SJCRH30 (cell line): ENCODE measurements around the gene ATG2A. TPM values are rescaled to one million over a fixed set of nuclear protein-coding genes. Genes with fewer than 3 reads are reported as not detected.
A peak's percentile ranks its signal among the peaks of the same experiment; 100 is the strongest.

Source experiments
- DNase-seq, 2 experiments: peaks; one replicate each; pipeline ENCODE4 v3.0.0-alpha.2; 2015 to 2020
- H3K27ac ChIP-seq: fragments of 250-450 bp; sonication (Bioruptor Pico); 2 replicates; pipeline ENCODE4 v1.5.1; 2020; ENCODE audit warnings: mild to moderate bottlenecking, moderate library complexity
- H3K27me3 ChIP-seq: fragments of 250-450 bp; sonication (Bioruptor Pico); 2 replicates; pipeline ENCODE4 v1.5.1; 2020; ENCODE audit warnings: mild to moderate bottlenecking, moderate library complexity
- H3K36me3 ChIP-seq: fragments of 250-450 bp; sonication (Bioruptor Pico); 2 replicates; pipeline ENCODE4 v1.5.1; 2020; ENCODE audit warnings: mild to moderate bottlenecking, moderate library complexity
- H3K4me1 ChIP-seq: fragments of 250-450 bp; sonication (Bioruptor Pico); 2 replicates; pipeline ENCODE4 v1.5.1; 2020; ENCODE audit warnings: mild to moderate bottlenecking, moderate library complexity
- H3K4me3 ChIP-seq: fragments of 250-450 bp; sonication (Bioruptor Pico); 2 replicates; pipeline ENCODE4 v1.5.1; 2020; ENCODE audit warnings: mild to moderate bottlenecking, moderate library complexity
- H3K9me3 ChIP-seq: fragments of 250-450 bp; sonication (Bioruptor Pico); replicated peaks from 2 replicates; pipeline ENCODE4 v1.5.1; 2020; ENCODE audit warnings: mild to moderate bottlenecking, moderate library complexity
- total RNA-seq: library from RNA; depleted of rRNA; stranded (reverse); fragments of >200 nt; shearing (Covaris generic); gene quantifications from 2 replicates; pipeline ENCODE4 v1.2.3, GENCODE V29; 2014

Gene ATG2A
- total RNA-seq, 1 experiment from 2014 or later = 7.4 TPM

DNA sequence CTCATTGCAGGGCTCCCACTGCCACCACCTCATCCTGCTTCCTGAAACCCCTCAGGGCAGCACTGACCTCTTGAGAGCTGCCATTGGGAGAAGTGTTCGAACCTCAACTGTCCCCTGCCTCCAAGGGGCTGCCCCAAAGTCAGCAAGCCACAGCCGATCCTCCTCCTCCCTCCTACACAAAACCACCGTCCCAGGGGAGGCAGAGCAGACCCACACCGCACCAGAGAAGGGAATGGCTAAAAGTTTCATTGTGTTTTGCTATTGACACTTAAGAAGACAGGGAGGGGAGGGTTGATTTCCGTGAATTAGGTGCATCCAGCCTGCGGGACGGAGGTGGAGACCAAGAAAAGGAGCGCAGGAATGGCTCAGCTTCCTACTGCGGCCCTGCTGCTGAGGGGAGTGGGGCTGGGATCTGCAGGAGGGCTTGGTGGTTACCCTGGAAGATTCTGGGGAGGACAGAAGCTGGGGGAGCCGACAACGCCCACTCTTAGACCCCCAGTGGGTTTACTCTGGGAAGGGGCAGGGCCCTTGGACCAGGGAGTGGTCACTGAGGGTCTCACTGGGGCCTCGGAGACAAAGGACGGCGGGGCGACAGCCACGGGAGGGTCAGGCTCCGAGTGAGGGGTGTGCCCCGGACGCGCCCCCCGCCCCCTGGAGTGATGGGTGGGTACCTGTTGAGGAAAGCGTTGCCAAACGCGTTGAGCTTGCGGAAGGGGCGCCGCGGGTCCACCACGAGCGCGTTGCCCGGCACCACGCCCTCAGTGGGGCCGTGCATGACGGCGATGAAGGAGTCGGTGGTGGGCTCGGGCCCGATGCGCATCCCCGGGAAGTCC, 39.4 kb downstream of the ATG2A start:
- Histone ChIP-seq H3K4me1 (peaks cover 42% of the 10 kb centered on the region), H3K27ac (peak overlapping the region; percentile 31), H3K4me3 (peak overlapping the region; percentile 89), H3K9me3 (no peaks in the 10 kb centered on the region), H3K27me3 (no peaks in the 10 kb centered on the region), H3K36me3 (peaks cover 7% of the 10 kb centered on the region; the same call in 1 of the 2 replicates)
- DNase-seq = no peak

DNA sequence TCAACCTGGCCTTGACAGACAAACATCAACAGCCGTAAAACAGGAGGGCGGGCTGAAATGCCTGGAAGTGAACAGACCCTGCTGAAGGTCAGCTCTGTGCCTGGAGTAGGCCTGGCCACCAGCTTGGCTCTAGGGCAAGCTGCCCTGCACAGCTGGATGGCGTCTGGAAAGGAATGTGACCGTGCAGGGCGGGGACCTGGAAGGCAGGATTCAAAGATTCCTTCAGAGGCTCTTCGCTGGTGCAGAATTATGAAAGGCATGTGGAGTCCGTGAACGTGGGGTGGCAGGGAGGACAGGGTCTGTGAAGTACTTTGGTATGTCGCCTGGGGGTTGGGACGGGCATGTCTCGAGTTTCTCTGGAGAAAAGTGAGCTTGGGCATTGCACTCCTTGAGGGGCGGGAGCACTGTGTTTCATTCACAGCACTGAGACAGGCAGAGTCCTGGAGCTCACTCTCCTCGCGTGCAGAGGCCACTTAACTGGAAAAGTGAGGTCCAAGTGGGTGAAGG, 40.1 kb downstream of the ATG2A start:
- H3K9me3 ChIP-seq = no peaks in the 10 kb centered on the region
- H3K36me3 ChIP-seq = peaks cover 8% of the 10 kb centered on the region; the same call in 1 of the 2 replicates
- H3K4me1 ChIP-seq = peaks cover 46% of the 10 kb centered on the region
- no peak for DNase-seq
- H3K27me3 ChIP-seq = no peaks in the 10 kb centered on the region
- H3K4me3 ChIP-seq = peak overlapping the region; percentile 89
- H3K27ac ChIP-seq = peak overlapping the region; percentile 31; the same call in 1 of the 2 replicates

DNA sequence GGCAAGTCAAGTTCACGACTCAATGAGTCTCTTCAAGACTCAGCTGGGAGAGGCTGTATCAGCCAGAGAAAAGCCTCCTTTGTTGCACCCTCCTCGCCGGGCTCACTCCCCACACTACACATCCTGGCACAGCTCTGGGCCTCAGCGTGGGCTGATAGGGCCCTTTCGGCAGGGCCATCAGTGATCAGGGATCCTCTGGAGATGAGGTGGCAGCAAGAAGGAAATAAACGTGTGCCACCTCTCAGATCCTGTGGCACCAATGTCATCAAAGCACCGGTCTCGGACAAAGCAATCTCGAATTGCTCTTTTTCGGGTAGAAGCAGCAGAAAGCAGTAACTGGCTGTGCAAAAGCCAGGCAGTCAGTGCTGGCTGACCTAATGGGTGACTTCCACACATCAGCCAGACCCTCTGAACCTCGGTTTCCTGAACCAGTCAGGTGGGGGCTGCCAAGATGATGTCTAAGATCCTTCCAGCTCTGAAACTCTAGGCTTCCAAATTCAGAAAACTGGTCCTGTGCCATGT, 40.7 kb downstream of the ATG2A start:
- no peaks in the 10 kb centered on the region for H3K27me3 ChIP-seq
- peak overlapping the region; percentile 89 for H3K4me3 ChIP-seq
- no peak for DNase-seq
- H3K4me1 ChIP-seq = peaks cover 52% of the 10 kb centered on the region
- H3K27ac ChIP-seq = no peak overlapping the region; the same call in 1 of the 2 replicates
- peaks cover 12% of the 10 kb centered on the region; the same call in 1 of the 2 replicates for H3K36me3 ChIP-seq
- no peaks in the 10 kb centered on the region for H3K9me3 ChIP-seq

DNA sequence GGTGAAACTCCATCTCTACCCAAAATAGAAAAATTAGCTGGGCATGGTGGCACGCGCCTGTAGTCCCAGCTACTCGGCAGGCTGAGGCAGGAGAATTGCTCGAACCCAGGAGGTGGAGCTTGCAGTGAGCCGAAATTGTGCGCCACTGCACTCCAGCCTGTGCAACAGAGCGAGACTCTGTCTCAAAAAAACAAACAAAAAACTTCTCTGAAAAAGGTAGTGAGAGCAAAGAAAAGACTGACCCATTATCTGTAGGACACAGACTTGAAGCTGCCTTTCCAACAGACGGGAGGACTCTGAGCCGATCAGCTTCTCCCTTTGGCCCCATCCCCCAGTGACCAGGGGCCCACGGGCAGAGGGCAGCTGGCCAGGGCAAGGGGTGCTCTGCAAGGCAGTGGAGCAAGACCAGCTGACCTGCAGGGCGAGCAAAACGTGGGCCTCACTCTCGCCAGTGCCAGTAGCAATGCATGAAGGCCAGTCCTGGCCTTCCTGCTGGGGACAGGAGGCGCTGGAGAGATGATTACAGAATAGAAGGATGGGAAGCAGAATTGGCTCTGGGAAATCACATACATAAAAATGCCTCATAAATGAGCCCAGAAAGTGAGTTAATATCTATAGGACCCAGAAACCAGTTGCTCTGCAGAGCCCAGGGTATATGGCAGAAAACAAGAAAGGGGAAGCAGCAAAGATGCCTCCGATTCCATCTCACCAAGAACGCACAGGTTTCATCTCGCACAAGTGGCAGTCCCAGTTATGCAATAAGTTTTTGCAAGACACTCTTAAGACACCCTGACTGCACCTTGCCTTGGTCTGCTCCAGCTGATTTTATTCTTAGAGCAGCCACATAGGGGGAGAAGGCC, 41.4 kb downstream of the ATG2A start:
- H3K9me3 ChIP-seq = no peaks in the 10 kb centered on the region
- H3K36me3 ChIP-seq = peaks cover 12% of the 10 kb centered on the region; the same call in 1 of the 2 replicates
- no peak for DNase-seq
- peak overlapping the region; percentile 19 for H3K4me3 ChIP-seq
- no peaks in the 10 kb centered on the region for H3K27me3 ChIP-seq
- peak overlapping the region; percentile 97 for H3K27ac ChIP-seq
- H3K4me1 ChIP-seq = peaks cover 59% of the 10 kb centered on the region

DNA sequence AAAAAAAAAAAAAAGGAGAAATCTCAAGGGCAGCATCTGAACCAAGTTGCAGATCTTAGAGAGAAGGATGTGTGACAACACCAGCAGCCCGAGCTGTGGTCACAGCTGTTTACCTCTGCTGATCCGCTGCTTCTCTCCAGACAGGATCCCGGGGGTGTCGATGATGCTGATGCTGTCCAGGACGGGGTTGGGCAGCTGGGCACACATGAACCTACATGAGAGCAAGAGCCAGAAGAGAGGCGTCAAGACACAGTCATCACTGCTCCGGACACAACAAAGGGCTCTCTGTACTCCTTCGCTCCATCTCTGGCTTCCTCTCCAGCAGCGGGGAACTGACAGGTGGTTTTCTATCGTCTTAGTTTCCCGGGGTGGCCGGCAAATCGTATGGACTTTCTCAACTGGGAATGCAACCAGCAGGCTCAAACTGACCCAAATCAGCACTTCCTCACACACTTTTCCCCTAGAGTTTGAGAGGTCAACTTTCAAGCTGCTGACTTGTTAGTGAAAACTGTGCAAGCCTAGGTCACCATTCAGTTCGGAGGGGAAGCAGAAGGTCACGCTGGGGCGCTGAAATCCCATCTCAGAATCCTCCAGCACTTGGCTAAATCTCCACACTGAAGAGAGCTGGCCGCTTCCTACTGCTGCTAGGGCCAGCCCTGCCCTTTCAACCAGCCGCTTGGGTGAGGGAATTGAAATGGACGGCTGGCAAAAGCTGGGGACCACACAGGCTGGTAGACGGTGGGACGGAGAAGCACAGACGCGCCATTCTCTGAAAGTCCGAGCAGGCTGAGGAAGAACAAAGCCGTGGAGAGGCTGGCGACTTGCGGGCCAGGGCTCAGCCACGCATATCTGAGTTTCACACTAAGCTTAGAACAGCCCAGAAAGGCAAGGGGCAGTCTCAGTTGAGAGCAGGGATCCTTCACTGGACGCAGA, 42.4 kb downstream of the ATG2A start:
- H3K4me1 ChIP-seq = peaks cover 68% of the 10 kb centered on the region

DNA sequence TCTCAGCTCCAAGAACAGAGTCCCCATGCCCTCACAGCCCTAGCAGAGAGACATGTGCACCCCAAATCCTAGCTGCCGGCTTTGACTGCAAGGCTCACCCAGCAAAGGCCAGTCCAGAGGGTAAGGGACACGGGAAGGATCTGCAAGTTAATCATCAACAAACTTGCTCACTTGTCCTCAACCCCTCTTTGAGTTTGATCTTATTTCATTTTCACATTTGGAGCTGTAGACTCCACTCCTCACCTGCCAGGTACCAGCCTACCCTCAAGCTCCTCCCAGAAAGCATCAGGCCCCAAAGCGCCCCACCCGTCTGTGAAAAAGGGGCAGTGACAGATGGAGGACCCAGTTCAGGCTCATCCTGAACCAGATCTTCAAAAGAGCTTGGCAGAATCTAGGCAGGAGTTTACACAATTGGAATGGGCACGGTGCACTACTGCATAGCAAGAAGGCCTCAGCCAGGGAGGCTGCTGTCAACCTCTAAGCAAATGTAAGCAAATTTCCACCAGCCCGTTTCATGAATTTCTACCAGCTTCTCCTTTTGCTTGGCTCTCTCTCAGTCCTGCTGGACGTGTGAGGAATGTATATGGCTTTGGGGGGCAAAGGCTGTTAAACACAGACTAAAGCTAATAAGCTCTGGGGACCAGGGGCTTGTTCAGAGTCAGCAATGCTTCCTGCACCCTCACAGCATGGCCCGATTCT, 44.1 kb downstream of the ATG2A start:
- no peak for DNase-seq
- peaks cover 80% of the 10 kb centered on the region for H3K4me1 ChIP-seq
- H3K27me3 ChIP-seq = no peaks in the 10 kb centered on the region
- no peak overlapping the region for H3K4me3 ChIP-seq
- H3K27ac ChIP-seq = no peak overlapping the region; the same call in 1 of the 2 replicates
- peaks cover 12% of the 10 kb centered on the region; the same call in 1 of the 2 replicates for H3K36me3 ChIP-seq
- H3K9me3 ChIP-seq = no peaks in the 10 kb centered on the region

More for the DNA sequence above, 42.4 kb downstream of the ATG2A start:
- peak; percentile 98 to 99 for DNase-seq
- no peaks in the 10 kb centered on the region for H3K9me3 ChIP-seq
- H3K27ac ChIP-seq = peak overlapping the region; percentile 97
- H3K36me3 ChIP-seq = peaks cover 12% of the 10 kb centered on the region; the same call in 1 of the 2 replicates
- H3K27me3 ChIP-seq = no peaks in the 10 kb centered on the region
- H3K4me3 ChIP-seq = peak overlapping the region; percentile 19

DNA sequence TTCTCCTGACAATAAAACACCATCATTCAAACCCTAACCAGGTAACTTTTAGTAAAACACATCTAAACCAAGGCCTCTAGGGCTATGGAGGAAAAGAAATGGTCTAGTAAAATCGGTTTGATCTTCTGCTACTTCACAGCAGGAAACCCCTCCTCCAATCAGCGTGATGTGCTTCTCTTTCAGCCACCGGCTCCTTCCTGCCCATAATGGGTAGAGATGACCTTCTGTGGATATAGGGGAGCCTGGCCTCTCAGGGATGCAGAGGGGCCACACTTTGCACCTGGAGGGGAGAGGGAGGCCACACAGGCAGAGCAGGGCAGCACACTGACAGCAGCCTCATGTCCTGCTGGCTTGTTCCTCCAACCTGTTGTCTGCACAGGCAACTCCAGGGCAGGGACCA, 45.5 kb downstream of the ATG2A start:
- Histone ChIP-seq H3K4me1 (peaks cover 77% of the 10 kb centered on the region), H3K4me3 (no peak overlapping the region), H3K27ac (peak overlapping the region; percentile 83), H3K36me3 (peaks cover 12% of the 10 kb centered on the region; the same call in 1 of the 2 replicates), H3K27me3 (no peaks in the 10 kb centered on the region), H3K9me3 (no peaks in the 10 kb centered on the region)
- no peak for DNase-seq

DNA sequence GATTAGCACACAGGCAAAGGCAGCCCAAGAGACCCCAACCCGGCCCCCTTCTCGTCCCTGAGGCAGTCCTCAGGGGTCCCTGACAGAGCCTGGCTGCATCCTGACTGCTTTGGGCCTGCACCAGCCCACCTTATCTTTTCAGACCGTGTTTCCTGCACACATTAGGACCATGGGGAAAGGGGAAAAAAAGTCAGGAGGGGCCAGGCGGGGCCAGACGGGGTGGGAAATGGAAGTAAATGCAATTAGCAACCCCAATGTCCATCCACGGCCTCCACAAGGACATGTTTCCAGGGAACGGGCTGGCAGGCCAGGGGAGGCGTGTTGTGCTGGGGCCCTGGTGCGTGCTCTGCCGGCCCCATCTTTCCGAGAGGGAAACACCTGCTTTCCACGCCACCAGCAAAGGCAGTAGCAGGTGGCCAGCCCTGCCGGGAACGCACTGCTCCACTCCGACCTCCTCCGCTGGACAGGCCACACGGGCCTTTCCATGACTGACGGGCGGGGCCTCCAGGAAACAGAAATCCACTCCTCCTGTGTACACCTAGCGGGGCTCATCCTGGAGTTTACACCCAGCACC, 46.0 kb downstream of the ATG2A start:
- Histone ChIP-seq H3K9me3 (no peaks in the 10 kb centered on the region), H3K36me3 (peaks cover 13% of the 10 kb centered on the region; the same call in 1 of the 2 replicates), H3K4me1 (peaks cover 73% of the 10 kb centered on the region), H3K27me3 (no peaks in the 10 kb centered on the region), H3K4me3 (peak overlapping the region; percentile 7; the same call in 1 of the 2 replicates), H3K27ac (peak overlapping the region; percentile 83)
- DNase-seq = no peak

DNA sequence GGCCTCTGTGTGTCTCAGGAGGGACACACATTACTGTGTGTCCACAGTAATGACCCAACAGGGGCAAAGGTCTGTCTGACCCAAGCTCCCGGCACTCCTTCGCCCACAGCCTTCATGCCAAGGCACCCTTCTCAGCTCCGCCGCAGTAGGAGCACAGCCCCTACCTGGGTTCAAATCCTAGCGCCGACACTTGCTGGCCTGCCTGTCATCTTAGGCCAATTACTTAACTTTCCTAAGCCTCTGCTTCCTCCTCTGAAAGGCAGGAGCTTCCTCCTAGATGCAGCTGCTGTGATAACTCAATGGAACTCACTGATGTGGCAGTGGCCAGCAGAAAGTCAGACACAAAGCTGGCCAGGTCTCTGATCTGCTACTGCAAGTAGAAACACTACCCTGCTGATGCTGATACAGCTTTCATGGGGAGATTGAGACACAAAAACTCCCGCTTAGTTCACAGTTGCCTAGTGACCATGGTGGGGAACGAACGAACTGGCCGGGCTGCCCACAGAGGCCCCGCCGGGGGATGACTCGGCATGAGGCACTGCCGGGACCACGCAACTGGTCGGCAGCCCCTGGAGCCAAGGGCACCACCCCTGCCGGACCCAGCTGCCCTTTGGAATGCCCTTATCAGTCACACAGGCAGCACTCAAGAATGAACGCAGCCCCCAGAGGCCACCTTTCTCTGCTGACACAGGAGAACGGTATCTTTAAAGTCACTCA, 46.7 kb downstream of the ATG2A start:
- H3K27ac ChIP-seq = peak overlapping the region; percentile 83
- H3K4me3 ChIP-seq = peak overlapping the region; percentile 7; the same call in 1 of the 2 replicates
- no peaks in the 10 kb centered on the region for H3K27me3 ChIP-seq
- H3K36me3 ChIP-seq = peaks cover 15% of the 10 kb centered on the region; the same call in 1 of the 2 replicates
- peak; percentile 83 to 91 for DNase-seq
- peaks cover 73% of the 10 kb centered on the region for H3K4me1 ChIP-seq
- H3K9me3 ChIP-seq = no peaks in the 10 kb centered on the region

DNA sequence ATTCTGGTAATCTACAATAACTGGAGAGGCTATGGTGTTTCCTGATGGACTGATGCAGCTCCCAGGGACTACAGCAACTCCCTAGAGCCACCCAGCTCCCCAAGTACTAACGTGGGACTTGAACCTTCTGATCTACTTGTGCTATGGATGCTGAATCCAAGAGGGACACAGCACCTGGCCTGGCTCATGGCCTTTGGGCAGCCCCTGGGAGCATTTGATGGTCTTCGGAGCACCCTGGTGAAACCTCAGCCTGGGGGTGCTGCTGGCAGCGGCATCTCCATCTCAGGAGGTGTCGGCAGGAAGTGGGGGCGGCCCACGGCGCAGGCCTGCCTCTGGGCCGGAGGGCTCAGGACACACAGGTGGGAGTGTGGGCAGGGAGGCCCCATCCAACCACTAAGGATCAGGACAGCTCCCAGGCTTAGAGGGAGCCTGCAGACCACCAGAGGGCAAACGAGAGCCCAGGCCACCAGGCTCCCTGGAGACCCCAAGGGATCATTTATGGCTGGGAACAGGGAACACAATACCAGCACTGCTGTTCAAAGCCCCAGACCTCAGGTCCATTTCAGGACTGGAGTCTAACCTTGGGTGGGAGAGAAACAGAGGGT, 47.3 kb downstream of the ATG2A start:
- peak; percentile 64 to 75 for DNase-seq
- Histone ChIP-seq H3K4me1 (peaks cover 73% of the 10 kb centered on the region), H3K4me3 (no peak overlapping the region)

DNA sequence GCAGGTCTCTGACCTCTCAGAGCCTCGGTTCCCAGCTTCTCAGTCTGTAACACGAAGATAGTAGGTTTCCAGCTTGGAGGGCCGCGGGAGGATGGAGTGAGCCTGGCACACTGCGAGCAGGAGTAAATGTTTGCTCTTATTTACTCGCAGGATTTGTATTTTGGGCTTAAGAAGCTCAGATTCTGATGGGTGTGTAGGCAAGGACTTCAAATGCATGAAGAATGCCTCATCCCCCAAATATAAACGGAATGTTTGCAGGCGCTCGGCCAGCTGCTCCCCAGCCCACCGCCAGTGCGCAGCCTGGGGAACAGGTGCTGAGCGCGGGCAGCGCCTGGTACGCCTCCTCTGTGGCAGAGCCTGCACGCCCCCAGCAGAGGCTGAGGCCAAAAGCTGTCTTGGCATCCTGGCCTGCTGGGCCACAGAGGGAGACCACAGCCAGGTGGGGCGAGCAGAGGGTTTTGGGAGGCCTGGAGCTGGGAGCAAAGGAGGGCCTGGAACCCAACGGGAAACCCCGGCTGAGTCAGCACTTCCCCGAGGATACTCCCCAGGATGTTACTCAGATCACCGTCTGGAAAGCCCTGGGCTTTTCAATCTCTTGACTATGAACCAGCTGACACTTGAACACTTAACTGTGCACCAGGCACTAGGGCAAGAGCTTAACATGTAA, 48.0 kb downstream of the ATG2A start:
- Histone ChIP-seq H3K36me3 (peaks cover 15% of the 10 kb centered on the region; the same call in 1 of the 2 replicates), H3K27ac (peak overlapping the region; percentile 83), H3K4me1 (peaks cover 77% of the 10 kb centered on the region), H3K9me3 (no peaks in the 10 kb centered on the region), H3K4me3 (no peak overlapping the region), H3K27me3 (no peaks in the 10 kb centered on the region)
- peak; percentile 92 to 94 for DNase-seq

More for the DNA sequence above, 47.3 kb downstream of the ATG2A start:
- Histone ChIP-seq H3K27me3 (no peaks in the 10 kb centered on the region), H3K9me3 (no peaks in the 10 kb centered on the region), H3K27ac (peak overlapping the region; percentile 83), H3K36me3 (peaks cover 15% of the 10 kb centered on the region; the same call in 1 of the 2 replicates)
